Neuronal stem cell (in vitro differentiated cells): ENCODE results near the gene FAIM2.
A peak's percentile ranks its signal among the peaks of the same experiment; 100 is the strongest.

Experiments
- DNase-seq: peaks from one replicate; pipeline ENCODE4 v3.0.0-alpha.2; 2013; ENCODE audit warnings: low spot score
- H2AFZ ChIP-seq: one replicate; pipeline ENCODE4 v1.6.1; 2013; ENCODE audit warnings: mild to moderate bottlenecking, low read length, inconsistent platforms
- H2AK5ac ChIP-seq: 2 replicates; pipeline ENCODE4 v1.6.1; 2013; ENCODE audit warnings: low read depth, mild to moderate bottlenecking, inconsistent platforms, low read length, moderate library complexity, mixed read lengths
- H2BK120ac ChIP-seq: 2 replicates; pipeline ENCODE4 v1.6.1; 2013; ENCODE audit warnings: low read depth, mild to moderate bottlenecking, inconsistent platforms, low read length, moderate library complexity, mixed read lengths
- H2BK12ac ChIP-seq: one replicate; pipeline ENCODE4 v1.6.1; 2013; ENCODE audit warnings: low read length, inconsistent platforms
- H2BK15ac ChIP-seq: 2 replicates; pipeline ENCODE4 v1.6.1; 2013; ENCODE audit warnings: mild to moderate bottlenecking, low read length, inconsistent platforms, mixed read lengths
- H2BK5ac ChIP-seq: one replicate; pipeline ENCODE4 v1.6.1; 2013; ENCODE audit warnings: inconsistent platforms, mild to moderate bottlenecking, low read length, moderate library complexity
- H3K14ac ChIP-seq: one replicate; pipeline ENCODE4 v1.6.1; 2013; ENCODE audit warnings: low read length, inconsistent platforms
- H3K18ac ChIP-seq: 2 replicates; pipeline ENCODE4 v1.6.1; 2013; ENCODE audit warnings: low read length, inconsistent platforms
- H3K23ac ChIP-seq: 2 replicates; pipeline ENCODE4 v1.6.1; 2013; ENCODE audit warnings: low read depth, mild to moderate bottlenecking, mixed read lengths, low read length, inconsistent platforms; ENCODE audit not compliant: poor library complexity
- H3K27ac ChIP-seq: replicated peaks from 3 replicates; pipeline ENCODE4 v1.5.1; 2013; ENCODE audit warnings: low read length, inconsistent platforms
- H3K27me3 ChIP-seq, 3 experiments: 2 replicates each; pipeline ENCODE4 v1.6.1; 2013; ENCODE audit warnings: low read length in 3 of 3, mild to moderate bottlenecking in 2 of 3, inconsistent platforms in 1 of 3, low read depth in 1 of 3, mixed read lengths in 1 of 3, moderate library complexity in 1 of 3; ENCODE audit not compliant: control insufficient read depth in 3 of 3, insufficient read depth in 3 of 3
- H3K36me3 ChIP-seq, 2 donors: replicated peaks in 1 of 2; 2 replicates each; pipeline ENCODE4 v1.6.1; 2013; ENCODE audit warnings: low read length in 2 of 2; ENCODE audit not compliant: control insufficient read depth in 2 of 2, insufficient read depth in 2 of 2
- H3K4ac ChIP-seq: 2 replicates; pipeline ENCODE4 v1.6.1; 2013; ENCODE audit warnings: inconsistent platforms, mild to moderate bottlenecking, low read length, moderate library complexity
- H3K4me1 ChIP-seq, 2 donors: 1 replicate in 1 of 2; 2 replicates in 1 of 2; pipeline ENCODE4 v1.6.1; 2013; ENCODE audit warnings: low read length in 2 of 2, low read depth in 1 of 2; ENCODE audit not compliant: control insufficient read depth in 2 of 2, insufficient read depth in 1 of 2
- H3K4me2 ChIP-seq: one replicate; pipeline ENCODE4 v1.6.1; 2013; ENCODE audit warnings: mild to moderate bottlenecking, low read length, inconsistent platforms; ENCODE audit not compliant: insufficient read depth, poor library complexity, severe bottlenecking
- H3K4me3 ChIP-seq, 2 donors: 2 replicates each; pipeline ENCODE4 v1.5.1; 2013; ENCODE audit warnings: low read length in 2 of 2, mild to moderate bottlenecking in 2 of 2, inconsistent platforms in 1 of 2, moderate library complexity in 1 of 2
- H3K79me1 ChIP-seq: one replicate; pipeline ENCODE4 v1.6.1; 2013; ENCODE audit warnings: low read depth, mild to moderate bottlenecking, inconsistent platforms, low read length, moderate library complexity
- H3K9ac ChIP-seq: one replicate; pipeline ENCODE4 v1.6.1; 2013; ENCODE audit warnings: mild to moderate bottlenecking, low read depth, low read length, inconsistent platforms; ENCODE audit not compliant: poor library complexity
- H3K9me3 ChIP-seq, 2 donors: replicated peaks in 1 of 2; 2 replicates each; pipeline versions ENCODE3 to v1.6.1; 2013; ENCODE audit warnings: low read length in 2 of 2, mild to moderate bottlenecking in 2 of 2, inconsistent platforms in 1 of 2, low read depth in 1 of 2, mixed read lengths in 1 of 2, moderate library complexity in 1 of 2; ENCODE audit not compliant: control insufficient read depth in 2 of 2, insufficient read depth in 1 of 2
- H4K8ac ChIP-seq: one replicate; pipeline ENCODE4 v1.6.1; 2013; ENCODE audit warnings: low read depth, mild to moderate bottlenecking, inconsistent platforms, low read length, moderate library complexity
- H4K91ac ChIP-seq: one replicate; pipeline ENCODE4 v1.6.1; 2013; ENCODE audit warnings: low read length, low read depth, mild to moderate bottlenecking, inconsistent platforms; ENCODE audit not compliant: poor library complexity
- WGBS, 2 donors: extraction: QIAGEN DNeasy Blood & Tissue Kit; methylation state at CpG; one replicate each; pipeline ENCODE4 v1.1.7; 2013; ENCODE audit warnings: missing lambda C conversion rate in 2 of 2, mixed read lengths in 1 of 2; ENCODE audit not compliant: insufficient read length in 2 of 2, insufficient replicate concordance in 1 of 2; ENCODE audit errors: extremely low coverage in 2 of 2; 5-methylcytosine and 5-hydroxymethylcytosine counted together

FAIM2 gene

DNA sequence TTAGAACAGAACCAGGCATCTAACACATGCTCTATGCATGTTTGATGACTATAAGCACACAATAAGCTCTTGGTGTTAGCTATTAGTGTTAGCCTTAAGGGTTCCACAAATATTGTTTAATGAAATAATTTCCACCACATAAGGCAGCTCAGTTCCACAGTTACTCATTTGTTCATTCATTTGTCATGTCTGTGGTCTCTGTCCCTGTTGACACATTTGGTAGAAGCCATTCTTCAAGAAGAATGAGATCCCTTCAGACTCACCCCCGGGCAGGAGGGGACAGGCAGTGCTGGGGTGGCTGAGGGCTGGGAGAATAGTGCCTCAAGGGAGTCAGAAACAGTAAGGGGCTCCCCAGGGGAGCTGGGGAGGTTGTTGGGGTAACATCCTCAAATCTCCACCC, 3.7 kb upstream of the FAIM2 start:
- H2BK12ac ChIP-seq, result no peak overlapping the region

DNA sequence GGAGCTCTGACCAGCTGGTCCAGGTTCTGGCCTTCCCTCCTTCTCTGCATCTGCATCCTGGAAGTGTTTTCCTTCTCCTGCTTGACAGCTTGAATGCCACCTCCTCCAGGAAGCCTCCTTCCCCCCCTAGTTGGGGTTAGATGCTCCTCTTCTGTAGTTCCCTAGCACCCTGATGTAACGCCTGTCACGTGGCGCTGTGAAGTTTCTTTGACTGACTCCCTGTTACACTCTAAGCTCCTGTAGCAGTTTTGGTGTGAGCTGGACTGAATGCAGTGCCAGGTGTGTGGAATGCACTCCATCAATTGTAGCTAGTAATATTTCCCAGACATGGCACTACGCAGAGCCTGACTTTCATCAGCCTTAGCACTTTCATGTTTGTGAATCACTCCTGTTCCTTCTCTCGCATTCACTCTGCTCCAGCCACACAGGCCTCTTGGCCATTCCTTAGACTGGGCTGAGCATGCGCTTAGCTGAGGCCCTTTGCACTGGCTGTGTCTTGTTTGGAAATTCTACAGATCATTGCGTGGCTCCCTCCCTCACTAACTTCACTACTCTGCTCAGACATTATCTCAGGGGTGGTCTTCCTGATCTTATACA, 2.1 kb upstream of the FAIM2 start:
- Histone ChIP-seq H3K9me3 (no peaks in the 10 kb centered on the region), H2BK12ac (no peak overlapping the region), H3K79me1 (no peaks in the 10 kb centered on the region), H3K4me2 (no peak overlapping the region), H2BK15ac (peak overlapping the region; percentile 1), H2AK5ac (peak overlapping the region; percentile 65), H3K27me3 (peaks cover 0 to 42% (median 4%) of the 10 kb centered on the region in 3 experiments), H3K14ac (no peak overlapping the region), H4K8ac (no peak overlapping the region), H2BK120ac (no peak overlapping the region), H2AFZ (no peak overlapping the region), H2BK5ac (no peak overlapping the region), H3K27ac (no peak overlapping the region), H4K91ac (no peak overlapping the region), H3K23ac (peak overlapping the region; percentile 3), H3K4ac (no peak overlapping the region), H3K4me1 (peaks cover 23 to 32% of the 10 kb centered on the region in 2 donors), H3K18ac (no peak overlapping the region), H3K4me3 (no peak overlapping the region), H3K9ac (no peak overlapping the region), H3K36me3 (no peaks in the 10 kb centered on the region)
- DNase-seq, result no peak
- WGBS, 2 donors, result no CpG with 5 or more reads among the region's 7 CpGs

More for the DNA sequence above, 3.7 kb upstream of the FAIM2 start:
- DNase-seq, result no peak
- no peaks in the 10 kb centered on the region for H3K36me3 ChIP-seq
- H4K8ac ChIP-seq, result no peak overlapping the region
- no peak overlapping the region for H3K4me2 ChIP-seq
- no peak overlapping the region for H2AFZ ChIP-seq
- peaks cover 0 to 36% (median 4%) of the 10 kb centered on the region in 3 experiments for H3K27me3 ChIP-seq
- H3K23ac ChIP-seq, result no peak overlapping the region
- no peaks in the 10 kb centered on the region for H3K79me1 ChIP-seq
- no peak overlapping the region for H3K4ac ChIP-seq
- H3K18ac ChIP-seq, result no peak overlapping the region
- WGBS, 2 donors, result no CpG with 5 or more reads among the region's 1 CpG
- H2BK120ac ChIP-seq, result no peak overlapping the region
- H3K4me1 ChIP-seq, result peaks cover 23 to 29% of the 10 kb centered on the region in 2 donors
- no peak overlapping the region for H2BK15ac ChIP-seq
- no peak overlapping the region for H3K9ac ChIP-seq
- no peak overlapping the region for H4K91ac ChIP-seq
- no peak overlapping the region for H2BK5ac ChIP-seq
- H2AK5ac ChIP-seq, result no peak overlapping the region
- H3K9me3 ChIP-seq, result no peaks in the 10 kb centered on the region
- H3K4me3 ChIP-seq, result no peak overlapping the region
- H3K14ac ChIP-seq, result no peak overlapping the region
- H3K27ac ChIP-seq, result no peak overlapping the region

DNA sequence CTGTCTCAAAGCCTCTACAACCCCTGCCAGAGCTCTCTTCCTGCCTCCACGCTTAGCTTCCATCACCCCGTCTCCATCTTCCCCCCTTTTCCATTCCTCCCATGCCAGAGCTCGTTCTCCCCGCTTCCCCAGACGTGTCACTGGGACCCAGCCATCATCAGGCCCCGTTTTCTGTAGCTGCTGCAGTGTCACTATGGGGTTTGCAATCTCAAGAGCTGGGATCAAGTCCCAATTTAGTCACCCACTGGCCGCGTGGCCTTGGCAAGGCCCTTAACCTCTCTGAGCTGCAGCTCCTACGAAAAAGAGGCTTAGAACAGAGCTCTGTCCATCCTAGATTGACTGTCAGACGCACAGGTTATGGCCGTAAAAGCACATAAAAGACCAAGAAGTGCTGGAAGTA, 901 bp upstream of the FAIM2 start:
- Histone ChIP-seq H3K27me3 (peaks cover 0 to 51% (median 4%) of the 10 kb centered on the region in 3 experiments), H3K79me1 (no peaks in the 10 kb centered on the region), H3K4me2 (no peak overlapping the region), H4K91ac (no peak overlapping the region), H3K9ac (no peak overlapping the region), H3K4me1 (peaks cover 11 to 25% of the 10 kb centered on the region in 2 donors), H3K18ac (peak overlapping the region; percentile 48), H3K4ac (no peak overlapping the region), H4K8ac (no peak overlapping the region), H2BK5ac (no peak overlapping the region), H3K4me3 (no peak overlapping the region), H2BK15ac (peak overlapping the region; percentile 94), H2BK120ac (no peak overlapping the region), H3K27ac (no peak overlapping the region), H2BK12ac (no peak overlapping the region), H3K14ac (no peak overlapping the region), H2AFZ (no peak overlapping the region), H3K23ac (peak overlapping the region; percentile 25), H3K9me3 (no peaks in the 10 kb centered on the region), H2AK5ac (peak overlapping the region; percentile 66), H3K36me3 (no peaks in the 10 kb centered on the region)
- DNase-seq, result no peak
- no CpG with 5 or more reads among the region's 11 CpGs for WGBS, 2 donors

DNA sequence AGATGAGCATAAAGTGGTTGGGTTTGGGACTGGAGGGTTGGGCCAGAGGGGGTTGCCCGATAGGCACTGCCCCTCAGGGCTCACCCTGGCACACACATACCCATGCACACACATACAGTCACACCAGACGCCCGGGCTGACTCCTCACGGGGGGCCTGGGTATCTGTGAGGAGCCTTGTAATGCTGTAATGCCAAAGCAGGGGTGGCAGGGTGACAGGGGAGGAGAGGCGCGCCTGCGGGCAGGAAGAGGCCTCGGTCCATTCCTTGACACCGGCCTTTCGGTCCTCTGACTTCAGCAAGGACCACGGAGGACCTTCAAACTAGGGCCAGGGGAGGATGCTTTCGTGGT, 375 bp downstream of the FAIM2 start:
- peak overlapping the region; percentile 4 for H2BK12ac ChIP-seq
- peaks cover 0 to 54% (median 4%) of the 10 kb centered on the region in 3 experiments for H3K27me3 ChIP-seq
- peak overlapping the region; percentile 7 to 39 for H3K4me3 ChIP-seq
- H2BK15ac ChIP-seq, result peak overlapping the region; percentile 37
- DNase-seq, result no peak
- H3K27ac ChIP-seq, result no peak overlapping the region
- H3K18ac ChIP-seq, result peak overlapping the region; percentile 76
- H2BK120ac ChIP-seq, result no peak overlapping the region
- H2AK5ac ChIP-seq, result peak overlapping the region; percentile 73
- H3K4ac ChIP-seq, result no peak overlapping the region
- peak overlapping the region; percentile 71 for H2AFZ ChIP-seq
- peak overlapping the region; percentile 56 for H3K23ac ChIP-seq
- H3K9me3 ChIP-seq, result no peaks in the 10 kb centered on the region
- no peak overlapping the region for H4K91ac ChIP-seq
- no peak overlapping the region for H2BK5ac ChIP-seq
- peak overlapping the region; percentile 39 for H3K14ac ChIP-seq
- H3K9ac ChIP-seq, result peak overlapping the region; percentile 47
- peak overlapping the region; percentile 85 for H3K4me2 ChIP-seq
- H4K8ac ChIP-seq, result no peak overlapping the region
- H3K79me1 ChIP-seq, result no peaks in the 10 kb centered on the region
- peaks cover 7 to 20% of the 10 kb centered on the region in 2 donors for H3K4me1 ChIP-seq
- WGBS, 2 donors, result no CpG with 5 or more reads among the region's 12 CpGs
- no peaks in the 10 kb centered on the region for H3K36me3 ChIP-seq
